PC-9 (cell line): ENCODE results near the gene TBC1D5. TPM values are rescaled to one million over a fixed set of nuclear protein-coding genes. Genes with fewer than 3 reads are reported as not detected.

ENCODE experiments used
- BruUV-seq: library from RNA; stranded (reverse); fragments of 400-500 nt; replicated peaks from 2 replicates; lab custom pipeline; 2021; lab: Mats Ljungman, UMichigan
- CTCF ChIA-PET: fragments of 300-600 bp; sonication (Branson Sonifier 250); formaldehyde crosslinking; loops from one replicate; lab custom pipeline; 2022; ENCODE audit warnings: antibody characterized with exemption; lab: Charles Lee
- POLR2A ChIA-PET: fragments of 300-600 bp; sonication (Branson Sonifier 250); formaldehyde crosslinking; loops from one replicate; lab custom pipeline; 2022; ENCODE audit warnings: antibody characterized with exemption; ENCODE audit not compliant: unreplicated experiment; lab: Charles Lee
- DNase-seq, 2 experiments: peaks; one replicate each; pipeline versions ENCODE4 v3.0.0 to v3.0.0-alpha.2; 2015 to 2022; ENCODE audit warnings: mixed read lengths in 1 of 2
- H2AFZ ChIP-seq: fragments of 200-600 bp; sonication (generic); 2 replicates; pipeline ENCODE4 v1.8.1; 2017; ENCODE audit warnings: antibody characterized with exemption
- H3F3A ChIP-seq: fragments of 200-600 bp; sonication (generic); 2 replicates; pipeline ENCODE4 v1.8.1; 2017; ENCODE audit warnings: antibody characterized with exemption, mild to moderate bottlenecking, low read depth; ENCODE audit not compliant: insufficient read depth
- H3K27ac ChIP-seq: fragments of 200-600 bp; sonication (generic); 2 replicates; pipeline ENCODE4 v1.6.1; 2016; ENCODE audit warnings: mixed run types
- H3K27me3 ChIP-seq: fragments of 200-600 bp; sonication (generic); 2 replicates; pipeline ENCODE4 v1.6.1; 2016; ENCODE audit warnings: low read depth, mixed run types; ENCODE audit not compliant: insufficient read depth
- H3K36me3 ChIP-seq: fragments of 200-600 bp; sonication (generic); 2 replicates; pipeline ENCODE4 v1.6.1; 2016; ENCODE audit warnings: low read depth, mixed run types
- H3K4me1 ChIP-seq: fragments of 200-600 bp; sonication (generic); replicated peaks from 2 replicates; pipeline ENCODE4 v1.6.1; 2016; ENCODE audit warnings: mixed run types; ENCODE audit not compliant: insufficient read depth
- H3K4me2 ChIP-seq: fragments of 200-600 bp; sonication (generic); 2 replicates; pipeline ENCODE4 v1.6.1; 2017; ENCODE audit warnings: mixed run types
- H3K4me3 ChIP-seq: fragments of 200-600 bp; sonication (generic); 2 replicates; pipeline ENCODE4 v1.6.1; 2016; ENCODE audit warnings: mixed run types
- H3K79me2 ChIP-seq: fragments of 200-600 bp; sonication (generic); 2 replicates; pipeline ENCODE4 v1.6.1; 2017; ENCODE audit warnings: low read depth, mixed run types
- H3K9me2 ChIP-seq: fragments of 200-600 bp; sonication (generic); 2 replicates; pipeline ENCODE4 v1.8.1; 2017; ENCODE audit warnings: mild to moderate bottlenecking; ENCODE audit not compliant: insufficient read depth
- H3K9me3 ChIP-seq: fragments of 200-600 bp; sonication (generic); 2 replicates; pipeline ENCODE4 v1.8.1; 2016; ENCODE audit warnings: low read depth; ENCODE audit not compliant: insufficient read depth
- H4K20me1 ChIP-seq: fragments of 200-600 bp; sonication (generic); 2 replicates; pipeline ENCODE4 v1.8.1; 2017; ENCODE audit not compliant: insufficient read depth
- CTCF ChIP-seq: fragments of 200-600 bp; sonication (generic); conservative IDR thresholded peaks from 2 replicates; pipeline ENCODE4 v1.6.1; 2017; ENCODE audit warnings: mixed run types, antibody characterized with exemption, mild to moderate bottlenecking, moderate library complexity
- EZH2 ChIP-seq: fragments of 200-600 bp; sonication (generic); IDR thresholded peaks from 2 replicates; pipeline ENCODE4 v1.8.0; 2017; ENCODE audit warnings: antibody characterized with exemption, low read depth
- intact Hi-C: fragments of 100-400 bp; cut with micrococcal nuclease; formaldehyde crosslinking; loops from one replicate; pipeline ENCODE4 v1.10.0; 2022; ENCODE audit not compliant: unreplicated experiment
- total RNA-seq: library from RNA; stranded (reverse); gene quantifications from 2 replicates; pipeline ENCODE4 v1.2.3, GENCODE V29; 2021

The TBC1D5 gene
- total RNA-seq, 1 experiment from 2014 or later: 54.0 TPM

- BruUV-seq: no TSS peak
- Histone ChIP-seq H3K27me3 (no peaks in the 10 kb centered on the region), H3F3A (no peaks in the 10 kb centered on the region), H3K27ac (no peak overlapping the region), H3K79me2 (no peaks in the 10 kb centered on the region), H3K4me1 (no peaks in the 10 kb centered on the region), H3K4me3 (no peak overlapping the region), H3K36me3 (no peaks in the 10 kb centered on the region), H3K4me2 (no peak overlapping the region), H3K9me3 (no peaks in the 10 kb centered on the region), H3K9me2 (no peaks in the 10 kb centered on the region), H2AFZ (no peak overlapping the region), H4K20me1 (no peaks in the 10 kb centered on the region)
- ChIA-PET POLR2A (no interaction called here), CTCF (no interaction called here)
- no peak for DNase-seq
- TF ChIP-seq EZH2 (no peak), CTCF (no peak)
- intact Hi-C loops: no loop called here
These were observed 621.1 kb downstream of the TBC1D5 start for GRCh38 chr3:17121336-17121735.

GRCh38 chr3:17120115-17120514 lies 622.3 kb downstream of the TBC1D5 start:
- H3K27ac ChIP-seq: no peak overlapping the region
- no peaks in the 10 kb centered on the region for H4K20me1 ChIP-seq
- H3K4me1 ChIP-seq: no peaks in the 10 kb centered on the region
- TF ChIP-seq EZH2 (no peak), CTCF (no peak)
- ChIA-PET CTCF (no interaction called here), POLR2A (no interaction called here)
- H3F3A ChIP-seq: no peaks in the 10 kb centered on the region
- no peak for DNase-seq
- H3K9me3 ChIP-seq: no peaks in the 10 kb centered on the region
- H3K27me3 ChIP-seq: no peaks in the 10 kb centered on the region
- no peak overlapping the region for H2AFZ ChIP-seq
- BruUV-seq: no TSS peak
- no peaks in the 10 kb centered on the region for H3K9me2 ChIP-seq
- no peaks in the 10 kb centered on the region for H3K36me3 ChIP-seq
- intact Hi-C loops: no loop called here
- no peak overlapping the region for H3K4me3 ChIP-seq
- H3K79me2 ChIP-seq: no peaks in the 10 kb centered on the region
- H3K4me2 ChIP-seq: no peak overlapping the region

- H3K4me2 ChIP-seq: no peak overlapping the region
- ChIA-PET CTCF (no interaction called here), POLR2A (no interaction called here)
- no peaks in the 10 kb centered on the region for H3F3A ChIP-seq
- no TSS peak for BruUV-seq
- H3K27me3 ChIP-seq: no peaks in the 10 kb centered on the region
- intact Hi-C loops: no loop called here
- H3K9me3 ChIP-seq: no peaks in the 10 kb centered on the region
- H4K20me1 ChIP-seq: no peaks in the 10 kb centered on the region
- H3K4me3 ChIP-seq: no peak overlapping the region
- no peaks in the 10 kb centered on the region for H3K9me2 ChIP-seq
- no peaks in the 10 kb centered on the region for H3K36me3 ChIP-seq
- no peak overlapping the region for H3K27ac ChIP-seq
- no peak for DNase-seq
- TF ChIP-seq CTCF (no peak), EZH2 (no peak)
- no peaks in the 10 kb centered on the region for H3K79me2 ChIP-seq
- H3K4me1 ChIP-seq: no peaks in the 10 kb centered on the region
- no peak overlapping the region for H2AFZ ChIP-seq
These were observed 623.0 kb downstream of the TBC1D5 start for GRCh38 chr3:17119201-17120072.
